ENCODE results near the gene ZBTB22.

- TF ChIP-seq SP1 (IDR thresholded peaks at IDR 0.05) (no peak), HDGF (IDR thresholded peaks at IDR 0.05; ENCODE audit: borderline replicate concordance) (no peak), TARDBP (IDR thresholded peaks at IDR 0.05) (no peak), NFRKB (IDR thresholded peaks at IDR 0.05) (no peak), PKNOX1 (IDR thresholded peaks at IDR 0.05) (no peak), ZNF384 (IDR thresholded peaks at IDR 0.05) (no peak), SUZ12 (IDR thresholded peaks at IDR 0.05) (no peak), FOXM1 (IDR thresholded peaks at IDR 0.05; ENCODE audit: borderline replicate concordance) (no peak), ELF4 (IDR thresholded peaks at IDR 0.05) (no peak), L3MBTL2 (conservative IDR thresholded peaks at IDR 0.05) (no peak)
Measured at GRCh38 chr6:33336495-33336894, 19.0 kb upstream of the ZBTB22 start.

Data from HEK293T (cell line).